B cell (primary cell): Measurements from ENCODE around the gene FFAR3.

ENCODE experiments used
- EZH2 ChIP-seq: IDR thresholded peaks from 2 replicates; pipeline ENCODE4 v1.6.1; 2012; ENCODE audit warnings: borderline replicate concordance, low read depth, mild to moderate bottlenecking, moderate library complexity, low read length; ENCODE audit not compliant: insufficient read depth, poor library complexity, severe bottlenecking
- TF ChIP-seq, protein P1 (sequence below): fragments of 200-600 bp; IDR thresholded peaks from one replicate; pipeline ENCODE4 v1.8.0; 2022; ENCODE audit warnings: antibody characterized with exemption, mild to moderate bottlenecking

DNA sequence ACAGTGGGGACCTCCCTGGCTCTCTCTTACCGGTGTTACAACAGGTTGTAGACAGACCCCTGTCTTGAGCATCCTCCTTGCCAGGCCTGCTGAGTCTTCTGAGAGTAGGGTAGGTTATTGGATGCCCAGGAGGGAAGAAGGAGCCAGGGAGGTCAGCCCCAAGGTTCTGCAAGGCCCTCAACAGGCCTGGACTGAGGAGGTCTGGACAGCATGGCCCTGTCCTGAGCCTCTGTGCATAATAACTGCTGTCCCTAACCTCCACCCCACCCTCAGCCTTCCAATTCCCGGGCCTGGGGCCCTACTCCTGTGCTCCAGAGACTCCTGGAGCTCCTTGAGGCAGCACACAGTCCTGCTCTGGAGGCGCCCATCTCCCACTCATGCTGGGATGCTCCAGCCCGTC is 28.9 kb upstream of the FFAR3 start:
- TF ChIP-seq, protein P1, sequence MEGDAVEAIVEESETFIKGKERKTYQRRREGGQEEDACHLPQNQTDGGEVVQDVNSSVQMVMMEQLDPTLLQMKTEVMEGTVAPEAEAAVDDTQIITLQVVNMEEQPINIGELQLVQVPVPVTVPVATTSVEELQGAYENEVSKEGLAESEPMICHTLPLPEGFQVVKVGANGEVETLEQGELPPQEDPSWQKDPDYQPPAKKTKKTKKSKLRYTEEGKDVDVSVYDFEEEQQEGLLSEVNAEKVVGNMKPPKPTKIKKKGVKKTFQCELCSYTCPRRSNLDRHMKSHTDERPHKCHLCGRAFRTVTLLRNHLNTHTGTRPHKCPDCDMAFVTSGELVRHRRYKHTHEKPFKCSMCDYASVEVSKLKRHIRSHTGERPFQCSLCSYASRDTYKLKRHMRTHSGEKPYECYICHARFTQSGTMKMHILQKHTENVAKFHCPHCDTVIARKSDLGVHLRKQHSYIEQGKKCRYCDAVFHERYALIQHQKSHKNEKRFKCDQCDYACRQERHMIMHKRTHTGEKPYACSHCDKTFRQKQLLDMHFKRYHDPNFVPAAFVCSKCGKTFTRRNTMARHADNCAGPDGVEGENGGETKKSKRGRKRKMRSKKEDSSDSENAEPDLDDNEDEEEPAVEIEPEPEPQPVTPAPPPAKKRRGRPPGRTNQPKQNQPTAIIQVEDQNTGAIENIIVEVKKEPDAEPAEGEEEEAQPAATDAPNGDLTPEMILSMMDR = no peak
- no peak for TF ChIP-seq EZH2
